NCI-H146 (cell line): ENCODE measurements around the gene WDR76.

Experiments
- DNase-seq: peaks from one replicate; lab custom pipeline; 2025; lab: John Stamatoyannopoulos, UW

Gene WDR76

GRCh38 chr15:43913941-43914340 is 87.1 kb downstream of the WDR76 start:
- no peak for DNase-seq

- DNase-seq: no peak
These were observed 89.0 kb downstream of the WDR76 start for GRCh38 chr15:43915631-43916325.

GRCh38 chr15:43916326-43916660 is 89.5 kb downstream of the WDR76 start:
- DNase-seq: no peak
